H9 (cell line): Measurements from ENCODE around the gene SELPLG. TPM values are rescaled to one million over a fixed set of nuclear protein-coding genes. Genes with fewer than 3 reads are reported as not detected.
A peak's percentile ranks its signal among the peaks of the same experiment; 100 is the strongest.
"Not testable (repeated sequence)": the region's sequence is repeated elsewhere in the genome, so short reads cannot be mapped to it uniquely, and the experiment has no call there.

Source experiments
- DNase-seq: peaks from one replicate; pipeline ENCODE4 v3.0.0-alpha.2; 2017
- H2AFZ ChIP-seq: one replicate; pipeline ENCODE4 v1.6.1; 2013; ENCODE audit warnings: mild to moderate bottlenecking, low read length, control low read depth, moderate library complexity
- H2AK5ac ChIP-seq: 2 replicates; pipeline ENCODE4 v1.6.1; 2013; ENCODE audit warnings: low read length, control low read depth, mixed read lengths; ENCODE audit not compliant: insufficient read length
- H2BK120ac ChIP-seq: one replicate; pipeline ENCODE4 v1.6.1; 2013; ENCODE audit warnings: low read depth, mild to moderate bottlenecking, low read length, control low read depth, inconsistent platforms; ENCODE audit not compliant: poor library complexity, severe bottlenecking
- H2BK12ac ChIP-seq: 2 replicates; pipeline ENCODE4 v1.6.1; 2013; ENCODE audit warnings: low read length, control low read depth, mixed read lengths, low read depth; ENCODE audit not compliant: insufficient read length
- H2BK15ac ChIP-seq: 2 replicates; pipeline ENCODE4 v1.6.1; 2013; ENCODE audit warnings: low read depth, low read length, control low read depth
- H2BK20ac ChIP-seq: one replicate; pipeline ENCODE4 v1.6.1; 2013; ENCODE audit warnings: low read depth, mild to moderate bottlenecking, low read length, control low read depth, inconsistent platforms; ENCODE audit not compliant: poor library complexity, severe bottlenecking
- H2BK5ac ChIP-seq: 2 replicates; pipeline ENCODE4 v1.6.1; 2013; ENCODE audit warnings: low read length, control low read depth, mixed read lengths; ENCODE audit not compliant: insufficient read length
- H3K14ac ChIP-seq: 2 replicates; pipeline ENCODE4 v1.6.1; 2013; ENCODE audit warnings: low read length, control low read depth; ENCODE audit not compliant: insufficient read depth
- H3K18ac ChIP-seq: 2 replicates; pipeline ENCODE4 v1.6.1; 2013; ENCODE audit warnings: low read depth, mild to moderate bottlenecking, mixed read lengths, low read length, control low read depth; ENCODE audit not compliant: insufficient read length
- H3K23ac ChIP-seq: 2 replicates; pipeline ENCODE4 v1.6.1; 2013; ENCODE audit warnings: low read length, control low read depth, mixed read lengths, low read depth; ENCODE audit not compliant: insufficient read length
- H3K23me2 ChIP-seq: 2 replicates; pipeline ENCODE4 v1.6.1; 2013; ENCODE audit warnings: low read depth, mild to moderate bottlenecking, mixed read lengths, low read length, control low read depth; ENCODE audit not compliant: insufficient read length, poor library complexity, severe bottlenecking
- H3K27ac ChIP-seq: 2 replicates; pipeline ENCODE4 v1.5.1; 2013; ENCODE audit warnings: low read length, control low read depth, mixed read lengths, low read depth; ENCODE audit not compliant: insufficient read length
- H3K27me3 ChIP-seq: 2 replicates; pipeline ENCODE4 v1.6.1; 2013; ENCODE audit warnings: low read length, control low read depth, inconsistent platforms; ENCODE audit not compliant: insufficient read depth
- H3K4ac ChIP-seq: 2 replicates; pipeline ENCODE4 v1.6.1; 2013; ENCODE audit warnings: low read depth, mild to moderate bottlenecking, control low read depth, inconsistent platforms, low read length, moderate library complexity
- H3K4me1 ChIP-seq: 2 replicates; pipeline ENCODE4 v1.6.1; 2013; ENCODE audit warnings: low read length, control low read depth, inconsistent platforms; ENCODE audit not compliant: insufficient read depth
- H3K4me2 ChIP-seq: 2 replicates; pipeline ENCODE4 v1.6.1; 2013; ENCODE audit warnings: low read length, control low read depth, mixed read lengths; ENCODE audit not compliant: insufficient read length, insufficient read depth
- H3K56ac ChIP-seq: 2 replicates; pipeline ENCODE4 v1.6.1; 2013; ENCODE audit warnings: low read depth, mild to moderate bottlenecking, mixed read lengths, low read length, control low read depth; ENCODE audit not compliant: insufficient read length
- H3K79me1 ChIP-seq: 2 replicates; pipeline ENCODE4 v1.6.1; 2013; ENCODE audit warnings: low read depth, mild to moderate bottlenecking, moderate library complexity, low read length, control low read depth, inconsistent platforms; ENCODE audit not compliant: insufficient read depth, poor library complexity, severe bottlenecking
- H3K79me2 ChIP-seq: 2 replicates; pipeline ENCODE4 v1.6.1; 2013; ENCODE audit warnings: low read length, control low read depth, inconsistent platforms; ENCODE audit not compliant: insufficient read depth
- H3K9ac ChIP-seq: 2 replicates; pipeline ENCODE4 v1.6.1; 2013; ENCODE audit warnings: low read length, control low read depth, mixed read lengths; ENCODE audit not compliant: insufficient read length; ENCODE audit errors: extremely low read depth
- H3K9me3 ChIP-seq: one replicate; pipeline ENCODE4 v1.6.1; 2013; ENCODE audit warnings: low read depth, low read length, inconsistent platforms; ENCODE audit not compliant: control insufficient read depth
- H3T11ph ChIP-seq: one replicate; pipeline ENCODE4 v1.6.1; 2013; ENCODE audit warnings: mild to moderate bottlenecking, low read length, control low read depth, inconsistent platforms
- H4K20me1 ChIP-seq: one replicate; pipeline ENCODE4 v1.6.1; 2013; ENCODE audit not compliant: control insufficient read depth, insufficient read length, insufficient read depth
- H4K5ac ChIP-seq: 2 replicates; pipeline ENCODE4 v1.6.1; 2013; ENCODE audit warnings: low read depth, mild to moderate bottlenecking, mixed read lengths, low read length, control low read depth; ENCODE audit not compliant: insufficient read length
- H4K8ac ChIP-seq: replicated peaks from 2 replicates; pipeline ENCODE4 v1.6.1; 2013; ENCODE audit warnings: low read length, control low read depth, mixed read lengths, low read depth; ENCODE audit not compliant: insufficient read length
- H4K91ac ChIP-seq: 2 replicates; pipeline ENCODE4 v1.6.1; 2013; ENCODE audit warnings: low read depth, mild to moderate bottlenecking, moderate library complexity, mixed read lengths, low read length, control low read depth; ENCODE audit not compliant: insufficient read length
- H3K27ac Mint-ChIP-seq, 3 experiments: 2 replicates in 2 of 3; 3 replicates in 1 of 3; pipeline ENCODE4 v1.8.0; 2020 to 2021; ENCODE audit warnings: mixed read lengths in 3 of 3, mild to moderate bottlenecking in 1 of 3, moderate library complexity in 1 of 3
- H3K27me3 Mint-ChIP-seq: 2 replicates; pipeline ENCODE4 v1.8.0; 2021; ENCODE audit warnings: low read depth, mild to moderate bottlenecking, moderate library complexity, mixed read lengths
- H3K36me3 Mint-ChIP-seq, 3 experiments: 2 replicates in 2 of 3; 3 replicates in 1 of 3; pipeline ENCODE4 v1.8.0; 2020 to 2021; ENCODE audit warnings: low read depth in 3 of 3, mixed read lengths in 3 of 3; ENCODE audit not compliant: insufficient read depth in 1 of 3
- H3K4me1 Mint-ChIP-seq, 2 experiments: 2 replicates each; pipeline ENCODE4 v1.8.0; 2020; ENCODE audit warnings: mixed read lengths in 2 of 2
- H3K4me3 Mint-ChIP-seq, 2 experiments: 2 replicates in 1 of 2; 3 replicates in 1 of 2; pipeline ENCODE4 v1.8.0; 2020 to 2021; ENCODE audit warnings: mild to moderate bottlenecking in 2 of 2, mixed read lengths in 2 of 2, moderate library complexity in 1 of 2
- H3K9me3 Mint-ChIP-seq, 2 experiments: 2 replicates in 1 of 2; 3 replicates in 1 of 2; pipeline ENCODE4 v1.8.0; 2020; ENCODE audit warnings: mild to moderate bottlenecking in 2 of 2, mixed read lengths in 2 of 2, moderate library complexity in 1 of 2
- WGBS: extraction: QIAGEN DNeasy Blood & Tissue Kit; methylation state at CpG from one replicate; pipeline ENCODE4 v1.1.7; 2013; ENCODE audit warnings: missing lambda C conversion rate, low lambda C conversion rate, mixed read lengths; ENCODE audit not compliant: insufficient read length; ENCODE audit errors: extremely low coverage; 5-methylcytosine and 5-hydroxymethylcytosine counted together
- total RNA-seq: library from RNA; stranded (reverse); gene quantifications from 2 replicates; pipeline ENCODE4 v1.2.1, GENCODE V29; 2021
- TF ChIP-seq, protein P1 (sequence below): fragments of 200-600 bp; sonication (generic); conservative IDR thresholded peaks from 3 replicates; pipeline ENCODE4 v1.8.0; 2021; ENCODE audit warnings: antibody characterized with exemption, mild to moderate bottlenecking

Gene SELPLG
- total RNA-seq, 1 experiment from 2014 or later = 0.15 TPM

- Histone ChIP-seq H3K27ac (no peak overlapping the region), H2BK15ac (no peak overlapping the region), H3K9me3 (no peaks in the 10 kb centered on the region), H3K79me1 (no peaks in the 10 kb centered on the region), H3K4me2 (no peak overlapping the region), H3K56ac (no peak overlapping the region), H2BK20ac (no peak overlapping the region), H4K20me1 (no peaks in the 10 kb centered on the region), H2BK5ac (no peak overlapping the region), H3K27me3 (no peaks in the 10 kb centered on the region), H3K23me2 (no peaks in the 10 kb centered on the region), H2AFZ (no peak overlapping the region), H3K9ac (no peak overlapping the region), H3K79me2 (no peaks in the 10 kb centered on the region), H4K8ac (no peak overlapping the region), H3K4me1 (peaks cover 12% of the 10 kb centered on the region; the same call in 1 of the 2 replicates), H2BK12ac (no peak overlapping the region), H2BK120ac (no peak overlapping the region), H2AK5ac (no peak overlapping the region), H3K23ac (no peak overlapping the region), H4K5ac (no peak overlapping the region), H3K14ac (no peak overlapping the region), H3K18ac (no peak overlapping the region), H3K4ac (no peak overlapping the region), H4K91ac (no peak overlapping the region), H3T11ph (no peak overlapping the region)
- no CpG with 5 or more reads among the region's 7 CpGs for WGBS
- Mint-ChIP-seq H3K27me3 (no peaks in the 10 kb centered on the region), H3K27ac (no peak overlapping the region; a peak in 1 of 7 replicates), H3K4me1 (peaks cover 49 to 61% of the 10 kb centered on the region in 2 experiments), H3K36me3 (no peaks in the 10 kb centered on the region), H3K9me3 (no peaks in the 10 kb centered on the region), H3K4me3 (no peak overlapping the region)
- DNase-seq = peak; percentile 22
- TF ChIP-seq, protein P1, sequence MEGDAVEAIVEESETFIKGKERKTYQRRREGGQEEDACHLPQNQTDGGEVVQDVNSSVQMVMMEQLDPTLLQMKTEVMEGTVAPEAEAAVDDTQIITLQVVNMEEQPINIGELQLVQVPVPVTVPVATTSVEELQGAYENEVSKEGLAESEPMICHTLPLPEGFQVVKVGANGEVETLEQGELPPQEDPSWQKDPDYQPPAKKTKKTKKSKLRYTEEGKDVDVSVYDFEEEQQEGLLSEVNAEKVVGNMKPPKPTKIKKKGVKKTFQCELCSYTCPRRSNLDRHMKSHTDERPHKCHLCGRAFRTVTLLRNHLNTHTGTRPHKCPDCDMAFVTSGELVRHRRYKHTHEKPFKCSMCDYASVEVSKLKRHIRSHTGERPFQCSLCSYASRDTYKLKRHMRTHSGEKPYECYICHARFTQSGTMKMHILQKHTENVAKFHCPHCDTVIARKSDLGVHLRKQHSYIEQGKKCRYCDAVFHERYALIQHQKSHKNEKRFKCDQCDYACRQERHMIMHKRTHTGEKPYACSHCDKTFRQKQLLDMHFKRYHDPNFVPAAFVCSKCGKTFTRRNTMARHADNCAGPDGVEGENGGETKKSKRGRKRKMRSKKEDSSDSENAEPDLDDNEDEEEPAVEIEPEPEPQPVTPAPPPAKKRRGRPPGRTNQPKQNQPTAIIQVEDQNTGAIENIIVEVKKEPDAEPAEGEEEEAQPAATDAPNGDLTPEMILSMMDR = no peak
Measured at GRCh38 chr12:108633081-108633533, 587 bp downstream of the SELPLG start.

DNA sequence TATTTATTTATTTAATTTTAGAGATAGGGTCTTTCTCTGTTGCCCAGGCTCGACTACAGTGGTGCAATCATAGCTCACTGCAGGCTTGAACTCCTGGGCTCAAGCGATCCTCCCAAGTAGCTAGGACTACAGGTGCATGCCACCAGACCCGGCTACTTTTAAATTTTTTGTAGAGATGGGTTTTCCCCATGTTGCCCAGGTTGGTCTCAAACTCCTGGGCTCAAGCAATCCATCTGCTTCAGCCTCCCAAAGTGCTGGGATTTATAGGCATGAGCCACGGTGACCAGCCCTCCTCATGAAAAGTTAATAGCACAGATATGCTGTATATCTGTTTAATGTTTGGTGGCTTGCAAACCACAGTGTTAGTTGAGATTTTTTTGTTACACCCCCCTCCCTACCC, 2.4 kb downstream of the SELPLG start:
- H4K5ac ChIP-seq, H2BK20ac ChIP-seq, H3K4me3 Mint-ChIP-seq, H3K4me1 ChIP-seq, H3K79me1 ChIP-seq, H3T11ph ChIP-seq, H3K4ac ChIP-seq, H3K79me2 ChIP-seq, H4K8ac ChIP-seq, H3K9me3 ChIP-seq, H3K9ac ChIP-seq, H4K91ac ChIP-seq, H2BK5ac ChIP-seq, H3K14ac ChIP-seq, H3K18ac ChIP-seq, H3K23ac ChIP-seq, H3K23me2 ChIP-seq, H3K27me3 Mint-ChIP-seq, H2BK15ac ChIP-seq, H3K9me3 Mint-ChIP-seq, H2AK5ac ChIP-seq, H3K36me3 Mint-ChIP-seq, H4K20me1 ChIP-seq, H3K27ac ChIP-seq, H2BK120ac ChIP-seq, H2AFZ ChIP-seq, H3K4me2 ChIP-seq, H3K27me3 ChIP-seq, DNase-seq, H2BK12ac ChIP-seq, H3K56ac ChIP-seq: not testable (repeated sequence)
- 0 out of 7 replicates have a peak overlapping the region, but pooled peaks of 1 of the 3 experiments have one; percentile 11 for H3K27ac Mint-ChIP-seq
- peaks cover 35 to 46% of the 10 kb centered on the region in 2 experiments for H3K4me1 Mint-ChIP-seq
- no CpG with 5 or more reads among the region's 4 CpGs for WGBS
